Cardiac fibroblast (primary cell): ENCODE results near the gene RIN1.

Source experiments
- DNase-seq, 2 donors: peaks; one replicate each; pipeline versions ENCODE4 v3.0.0 to v3.0.0-alpha.2; 2010; ENCODE audit warnings: low read depth in 2 of 2
- H3K4me3 ChIP-seq, 2 donors: replicated peaks in 1 of 2; 1 replicate in 1 of 2; 2 replicates in 1 of 2; pipeline ENCODE4 v1.5.1; 2011; ENCODE audit warnings: low read depth in 2 of 2, low read length in 2 of 2, mild to moderate bottlenecking in 2 of 2, moderate library complexity in 1 of 2
- TF ChIP-seq, protein P1 (sequence below): IDR thresholded peaks from one replicate; pipeline ENCODE4 v1.5.1; 2011; ENCODE audit warnings: low read depth, mild to moderate bottlenecking, low read length, inconsistent platforms

The RIN1 gene

DNA sequence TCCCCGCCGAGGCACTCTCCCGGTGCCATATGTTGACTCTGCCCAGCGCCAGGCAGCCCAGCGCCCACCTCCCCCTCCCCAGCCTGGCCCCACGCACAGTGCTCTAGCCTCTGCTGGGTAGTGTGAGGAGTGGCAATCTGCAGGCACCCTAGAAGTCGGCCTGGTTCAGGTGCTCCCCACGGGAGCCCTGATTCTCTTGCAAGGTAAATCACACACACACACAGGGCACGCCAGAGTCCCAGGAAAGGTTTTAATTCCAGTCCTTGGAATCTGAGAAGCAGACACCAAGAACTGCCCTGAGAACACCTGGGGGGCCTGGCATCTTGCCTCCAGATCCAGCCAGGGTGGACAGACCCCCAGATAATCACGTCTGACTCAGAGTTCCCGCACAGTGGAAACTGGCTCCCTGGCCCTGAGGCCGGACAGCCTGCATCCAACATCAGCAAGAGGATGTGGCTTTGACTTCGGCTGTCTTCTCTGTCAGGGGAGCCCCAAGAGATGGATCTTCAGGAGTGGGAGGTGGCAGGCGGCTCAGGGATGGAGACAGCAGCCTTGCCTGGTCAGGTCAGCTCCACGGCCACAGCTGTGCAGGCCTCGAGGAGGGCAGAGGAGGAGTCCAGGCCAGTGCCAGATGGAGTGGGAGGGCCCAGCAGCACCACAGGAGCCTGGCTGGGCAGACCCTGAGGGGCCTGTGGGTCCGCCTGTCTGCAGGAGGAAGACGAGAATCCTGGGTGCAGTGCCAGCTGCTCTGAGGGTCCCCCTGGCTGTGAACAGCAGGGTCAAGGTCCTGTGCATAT is 1.1 kb upstream of the RIN1 start:
- TF ChIP-seq, protein P1, sequence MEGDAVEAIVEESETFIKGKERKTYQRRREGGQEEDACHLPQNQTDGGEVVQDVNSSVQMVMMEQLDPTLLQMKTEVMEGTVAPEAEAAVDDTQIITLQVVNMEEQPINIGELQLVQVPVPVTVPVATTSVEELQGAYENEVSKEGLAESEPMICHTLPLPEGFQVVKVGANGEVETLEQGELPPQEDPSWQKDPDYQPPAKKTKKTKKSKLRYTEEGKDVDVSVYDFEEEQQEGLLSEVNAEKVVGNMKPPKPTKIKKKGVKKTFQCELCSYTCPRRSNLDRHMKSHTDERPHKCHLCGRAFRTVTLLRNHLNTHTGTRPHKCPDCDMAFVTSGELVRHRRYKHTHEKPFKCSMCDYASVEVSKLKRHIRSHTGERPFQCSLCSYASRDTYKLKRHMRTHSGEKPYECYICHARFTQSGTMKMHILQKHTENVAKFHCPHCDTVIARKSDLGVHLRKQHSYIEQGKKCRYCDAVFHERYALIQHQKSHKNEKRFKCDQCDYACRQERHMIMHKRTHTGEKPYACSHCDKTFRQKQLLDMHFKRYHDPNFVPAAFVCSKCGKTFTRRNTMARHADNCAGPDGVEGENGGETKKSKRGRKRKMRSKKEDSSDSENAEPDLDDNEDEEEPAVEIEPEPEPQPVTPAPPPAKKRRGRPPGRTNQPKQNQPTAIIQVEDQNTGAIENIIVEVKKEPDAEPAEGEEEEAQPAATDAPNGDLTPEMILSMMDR, result no peak
- no peak overlapping the region for H3K4me3 ChIP-seq
- no peak for DNase-seq

DNA sequence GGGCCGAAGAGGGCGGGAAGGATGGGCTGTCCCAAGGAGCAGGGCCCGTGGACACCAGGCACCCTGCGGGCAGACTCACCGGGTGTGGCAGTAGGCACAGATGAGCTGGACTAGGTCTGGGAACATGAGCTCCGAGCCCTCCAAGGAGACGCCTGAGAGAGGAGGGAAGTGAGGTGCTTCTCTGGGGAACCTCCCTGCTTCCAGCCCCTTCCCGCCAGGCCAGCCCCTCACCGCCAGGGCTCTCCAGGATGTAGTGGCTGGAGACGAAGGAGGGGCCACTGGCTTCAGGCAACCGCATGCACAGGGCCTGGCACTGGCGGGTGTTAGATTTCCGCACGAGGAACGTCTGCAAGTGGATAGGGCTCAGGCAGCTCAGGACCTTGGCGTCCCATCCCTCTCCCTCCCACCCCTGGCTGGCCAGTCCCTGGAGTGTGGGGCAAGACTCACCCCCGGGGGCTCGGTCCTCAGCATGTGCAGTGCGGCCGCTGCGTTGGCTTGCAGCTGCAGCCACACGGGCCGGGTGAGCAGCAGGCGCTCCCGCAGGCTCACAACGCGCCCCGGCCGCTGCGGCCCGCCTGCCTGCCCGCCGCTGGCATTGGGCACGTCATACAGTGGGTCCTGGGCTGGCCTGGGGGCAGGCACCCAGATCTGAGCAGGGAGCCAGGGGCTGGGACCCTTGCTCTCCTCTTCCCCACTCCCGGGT is 552 bp downstream of the RIN1 start:
- TF ChIP-seq, protein P1, result peak; percentile 5
- DNase-seq, result peak; percentile 66 to 75
- H3K4me3 ChIP-seq, result peak overlapping the region; percentile 68 to 74

DNA sequence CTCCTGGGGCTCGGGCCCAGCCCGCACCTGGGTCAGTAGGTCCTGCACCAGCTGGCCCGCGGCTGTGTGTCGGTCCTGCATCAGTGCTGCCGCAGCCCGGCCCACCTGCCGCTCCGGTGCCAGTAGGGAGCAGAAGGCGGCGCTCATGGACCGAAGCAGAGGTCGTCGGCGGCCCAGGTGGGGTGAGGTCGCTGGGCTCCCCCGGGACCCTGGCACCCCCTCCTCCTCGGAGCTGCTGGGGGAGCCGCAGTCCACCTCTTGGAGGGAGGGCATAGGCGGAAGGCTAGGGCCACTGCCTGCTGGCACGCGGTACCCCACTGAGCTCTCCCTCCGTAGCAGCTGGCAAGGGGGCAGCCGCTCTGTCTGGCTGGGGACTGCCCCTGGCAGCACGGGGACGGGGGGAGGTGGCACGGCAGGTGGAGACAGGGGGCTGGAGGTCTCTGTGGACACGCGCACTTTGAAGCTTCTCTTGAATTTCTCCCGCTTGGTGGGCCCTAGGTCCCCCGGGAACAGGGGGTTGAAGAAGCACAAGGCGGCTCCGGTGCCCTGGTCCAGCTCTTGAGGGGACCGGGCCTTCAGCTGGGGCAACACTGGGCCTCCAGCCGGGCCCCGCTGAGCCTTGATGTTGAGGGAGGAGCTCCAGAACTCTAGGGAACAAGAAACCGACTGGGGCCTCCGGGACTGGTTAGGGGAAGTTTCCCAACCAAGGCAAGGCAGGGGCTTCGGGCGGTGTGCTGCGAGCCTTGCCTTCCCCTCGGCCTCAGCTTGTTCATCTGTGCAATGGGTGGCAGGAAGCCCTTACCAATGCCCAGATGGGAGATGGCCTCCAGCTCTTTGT is 1.4 kb downstream of the RIN1 start:
- peak overlapping the region; percentile 68 to 74 for H3K4me3 ChIP-seq
- TF ChIP-seq, protein P1, result no peak
- DNase-seq, result peak in 1 of 2 donors; percentile 45

DNA sequence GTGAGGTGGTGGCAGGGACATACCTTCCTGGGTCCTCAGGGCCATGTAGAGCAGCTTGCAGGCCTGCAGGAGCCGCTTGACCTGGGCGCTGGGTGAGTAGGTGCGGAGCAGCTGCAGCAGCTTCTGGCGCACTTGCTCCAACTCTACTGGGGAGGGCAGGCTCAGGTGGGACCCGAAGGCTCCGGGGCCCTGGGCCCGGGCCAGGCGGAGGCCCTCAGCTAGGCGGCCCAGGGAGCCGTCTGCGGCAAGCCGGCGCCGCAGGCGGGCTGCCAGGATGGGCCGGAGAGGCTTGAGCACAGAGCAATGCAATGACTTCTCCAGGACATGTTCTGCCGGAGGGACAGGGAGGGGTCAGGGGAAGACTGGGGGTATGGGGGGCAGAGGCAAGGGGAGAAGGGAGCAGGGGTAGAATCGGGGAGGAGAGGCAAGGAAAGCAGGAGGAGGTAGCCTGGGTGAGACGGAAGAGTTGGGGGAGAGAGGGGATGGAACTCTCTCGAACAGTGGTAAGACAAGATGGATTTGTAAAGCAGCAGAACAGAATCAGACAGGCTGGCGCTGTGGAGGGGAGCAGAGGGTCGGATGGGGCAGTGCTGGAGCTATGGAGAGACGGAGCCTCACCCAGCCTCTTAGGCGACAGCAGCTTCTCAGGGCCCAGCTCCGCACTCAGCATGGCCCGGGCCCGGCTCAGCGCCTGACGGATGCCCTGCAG is 2.2 kb downstream of the RIN1 start:
- H3K4me3 ChIP-seq, result no peak overlapping the region
- no peak for DNase-seq
- TF ChIP-seq, protein P1, result no peak

DNA sequence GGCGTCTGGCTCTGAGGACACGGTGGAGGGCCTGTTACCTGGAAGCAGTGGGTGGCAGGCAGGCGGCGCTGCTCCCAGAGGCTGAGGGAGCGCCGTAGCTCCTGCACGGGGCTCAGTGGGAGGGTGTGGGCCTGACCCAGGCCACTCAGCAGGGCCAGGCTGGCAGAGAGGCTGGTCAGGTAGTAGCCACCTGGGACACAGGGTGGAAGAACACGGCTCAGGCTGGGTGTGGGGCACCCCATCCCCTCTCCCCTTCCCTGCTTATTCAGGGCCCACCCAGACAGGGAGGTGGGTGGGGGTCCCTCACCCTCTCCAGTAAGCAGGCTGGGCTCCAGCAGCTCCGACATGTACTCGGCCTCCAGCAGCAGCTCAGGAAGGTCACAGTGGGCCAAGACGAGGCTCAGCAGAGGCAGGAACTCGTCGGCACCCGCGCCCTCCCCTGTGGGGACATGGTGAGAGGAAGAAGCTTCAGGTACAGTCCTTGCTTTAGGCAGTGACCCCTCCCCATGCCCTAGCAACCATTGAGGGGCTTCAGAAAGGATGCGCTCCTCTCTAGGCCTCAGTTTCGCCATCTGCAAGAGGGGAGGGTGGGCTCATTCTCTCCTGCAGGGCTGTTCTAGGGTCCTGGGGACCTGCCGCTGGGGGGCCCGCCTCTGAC is 2.9 kb downstream of the RIN1 start:
- no peak overlapping the region for H3K4me3 ChIP-seq
- no peak for DNase-seq
- TF ChIP-seq, protein P1, result no peak
